CD14-positive monocyte (primary cell): ENCODE results near the gene SBF2. TPM values are rescaled to one million over a fixed set of nuclear protein-coding genes. Genes with fewer than 3 reads are reported as not detected.

Source experiments
- DNase-seq, 3 donors: peaks; one replicate each; pipeline ENCODE4 v3.0.0-alpha.2; 2011 to 2022
- H2AFZ ChIP-seq: 2 replicates; pipeline ENCODE4 v1.6.0; 2012; ENCODE audit warnings: mild to moderate bottlenecking, low read depth, low read length, inconsistent platforms; ENCODE audit not compliant: insufficient read depth, poor library complexity, severe bottlenecking
- H3K27ac ChIP-seq, 2 donors: 1 replicate in 1 of 2; 2 replicates in 1 of 2; pipeline ENCODE4 v1.5.1; 2012 to 2013; ENCODE audit warnings: low read length in 2 of 2, control low read depth in 1 of 2, inconsistent platforms in 1 of 2, low read depth in 1 of 2, mild to moderate bottlenecking in 1 of 2
- H3K27me3 ChIP-seq, 2 donors: one replicate each; pipeline versions ENCODE4 v1.6.0 to v1.6.1; 2011 to 2013; ENCODE audit warnings: low read length in 2 of 2; ENCODE audit not compliant: control insufficient read depth in 2 of 2, insufficient read depth in 2 of 2
- H3K36me3 ChIP-seq, 2 donors: replicated peaks in 1 of 2; 1 replicate in 1 of 2; 2 replicates in 1 of 2; pipeline versions ENCODE4 v1.5.1 to v1.6.1; 2012 to 2013; ENCODE audit warnings: low read length in 2 of 2, control low read depth in 1 of 2, inconsistent platforms in 1 of 2, mild to moderate bottlenecking in 1 of 2; ENCODE audit not compliant: insufficient read depth in 2 of 2, control insufficient read depth in 1 of 2
- H3K4me1 ChIP-seq, 2 donors: 1 replicate in 1 of 2; 2 replicates in 1 of 2; pipeline versions ENCODE4 v1.5.1 to v1.6.1; 2012 to 2013; ENCODE audit warnings: low read length in 2 of 2, control low read depth in 1 of 2, inconsistent platforms in 1 of 2, mild to moderate bottlenecking in 1 of 2, moderate library complexity in 1 of 2; ENCODE audit not compliant: insufficient read depth in 2 of 2, control insufficient read depth in 1 of 2
- H3K4me2 ChIP-seq: replicated peaks from 2 replicates; pipeline ENCODE3; 2012; ENCODE audit warnings: low read length, moderate library complexity, mild to moderate bottlenecking; ENCODE audit not compliant: poor library complexity, severe bottlenecking; ENCODE audit errors: extremely low read depth
- H3K4me3 ChIP-seq, 3 experiments: fragments of 200-600 bp in 1 of 3; sonication (generic) in 1 of 3; replicated peaks in 1 of 3; 1 replicate in 2 of 3; 2 replicates in 1 of 3; pipeline ENCODE4 v1.5.1; 2011 to 2013; ENCODE audit warnings: low read length in 3 of 3, mild to moderate bottlenecking in 3 of 3, control low read depth in 2 of 3, low read depth in 2 of 3, inconsistent platforms in 1 of 3, moderate library complexity in 1 of 3
- H3K79me2 ChIP-seq: 2 replicates; pipeline ENCODE4 v1.6.0; 2012; ENCODE audit warnings: mild to moderate bottlenecking, control low read depth, inconsistent platforms, low read length, moderate library complexity; ENCODE audit not compliant: insufficient read depth
- H3K9ac ChIP-seq: 2 replicates; pipeline ENCODE4 v1.6.0; 2017; ENCODE audit warnings: low read length, mild to moderate bottlenecking; ENCODE audit not compliant: insufficient read depth, poor library complexity, severe bottlenecking
- H3K9me3 ChIP-seq, 2 donors: replicated peaks in 1 of 2; 1 replicate in 1 of 2; 2 replicates in 1 of 2; pipeline versions ENCODE4 v1.5.1 to v1.6.1; 2012 to 2013; ENCODE audit warnings: low read length in 2 of 2, control low read depth in 1 of 2; ENCODE audit not compliant: control insufficient read depth in 1 of 2, insufficient read depth in 1 of 2
- H4K20me1 ChIP-seq: 2 replicates; pipeline ENCODE4 v1.6.0; 2012; ENCODE audit warnings: mild to moderate bottlenecking, low read length, control low read depth, moderate library complexity; ENCODE audit not compliant: insufficient read depth
- H3K27ac Mint-ChIP-seq, 7 donors: one replicate each; pipeline ENCODE4 v1.8.0; 2020; ENCODE audit warnings: mild to moderate bottlenecking in 7 of 7, mixed read lengths in 7 of 7, moderate library complexity in 6 of 7, inconsistent platforms in 2 of 7
- H3K27me3 Mint-ChIP-seq, 3 donors: one replicate each; pipeline ENCODE4 v1.8.0; 2021 to 2022; ENCODE audit warnings: low read depth in 3 of 3, mild to moderate bottlenecking in 3 of 3, mixed read lengths in 3 of 3, moderate library complexity in 3 of 3, inconsistent platforms in 1 of 3
- H3K36me3 Mint-ChIP-seq, 2 donors: one replicate each; pipeline ENCODE4 v1.8.0; 2020; ENCODE audit warnings: mixed read lengths in 2 of 2, inconsistent platforms in 1 of 2, mild to moderate bottlenecking in 1 of 2
- H3K4me1 Mint-ChIP-seq: one replicate; pipeline ENCODE4 v1.8.0; 2020; ENCODE audit warnings: mild to moderate bottlenecking, mixed read lengths
- H3K4me3 Mint-ChIP-seq, 2 donors: one replicate each; pipeline ENCODE4 v1.8.0; 2020; ENCODE audit warnings: mild to moderate bottlenecking in 2 of 2, mixed read lengths in 2 of 2, moderate library complexity in 1 of 2
- H3K9me3 Mint-ChIP-seq, 7 donors: one replicate each; pipeline ENCODE4 v1.8.0; 2020 to 2022; ENCODE audit warnings: mixed read lengths in 7 of 7, mild to moderate bottlenecking in 6 of 7, moderate library complexity in 6 of 7, inconsistent platforms in 2 of 7
- WGBS: methylation state at CpG from one replicate; pipeline ENCODE4 v1.1.5; 2013; ENCODE audit warnings: missing lambda C conversion rate; ENCODE audit not compliant: insufficient coverage; 5-methylcytosine and 5-hydroxymethylcytosine counted together
- intact Hi-C, 2 donors: fragments of 100-400 bp; cut with micrococcal nuclease; formaldehyde crosslinking; loops; one replicate each; pipeline versions ENCODE4 v1.15.0 to v1.15.1; 2023
- polyA plus RNA-seq, 3 donors: library from polyadenylated mRNA; depleted of rRNA in 1 of 3; unstranded in 2 of 3; stranded (reverse) in 1 of 3; fragments of 300-500 nt in 2 of 3; fragments of >200 nt in 1 of 3; fragmentation: Illumina TruSeq in 2 of 3; gene quantifications; 1 replicate in 2 of 3; 2 replicates in 1 of 3; pipeline ENCODE4 v1.2.3, GENCODE V29; 2012 to 2021
- TF ChIP-seq, protein P1 (sequence below): fragments of 200-600 bp; IDR thresholded peaks from one replicate; pipeline ENCODE4 v1.8.0; 2022; ENCODE audit warnings: antibody characterized with exemption, mild to moderate bottlenecking

SBF2 gene
- polyA plus RNA-seq, 3 donors, result 8.9 to 30.7 (median 16.4) TPM

DNA sequence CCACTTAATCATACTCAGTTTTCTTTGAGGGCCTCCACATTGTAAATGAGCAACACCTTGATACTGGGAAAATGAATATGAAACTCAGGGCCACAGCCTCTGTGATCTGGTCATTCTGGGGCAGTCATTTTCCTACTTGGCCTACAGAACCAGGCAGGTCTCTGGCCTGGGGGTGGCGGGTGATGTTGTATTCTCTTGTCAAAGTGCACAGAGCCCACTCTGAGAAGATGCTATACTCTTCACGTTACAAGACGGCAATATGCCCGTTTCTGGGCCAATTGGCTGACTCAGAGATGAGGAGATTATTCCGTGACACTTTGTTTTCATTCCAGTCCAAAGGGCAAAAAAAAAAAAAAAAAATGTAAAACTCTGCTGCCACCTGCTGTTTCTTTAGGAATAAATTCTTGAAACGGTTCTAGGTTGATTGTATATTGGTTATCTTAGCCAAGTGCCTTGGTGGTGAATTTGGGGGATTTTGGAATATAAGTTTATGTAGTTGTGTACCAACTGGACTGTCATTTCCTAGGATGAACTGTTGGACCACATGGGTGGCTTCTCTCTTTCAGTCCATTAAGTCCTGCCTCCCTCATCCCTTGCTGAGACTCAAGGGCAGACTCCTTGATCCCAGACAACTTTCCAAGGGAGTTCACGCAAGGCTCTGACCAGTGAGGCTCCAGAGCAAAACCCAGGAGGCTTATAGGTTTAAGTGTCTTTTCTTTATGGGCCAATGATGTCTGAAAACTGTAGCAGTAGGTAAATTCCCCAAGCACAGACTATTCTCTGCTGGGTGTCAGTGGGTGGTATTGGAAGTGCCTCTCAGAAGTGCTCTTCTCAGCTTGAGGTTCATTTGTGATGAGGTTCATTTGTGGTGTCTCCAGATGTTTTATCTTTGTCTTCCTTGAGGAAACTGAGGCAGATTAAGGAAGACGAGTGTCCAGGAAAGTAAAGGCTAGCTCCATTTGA lies 29.1 kb upstream of the SBF2 start:
- H2AFZ ChIP-seq, result no peak overlapping the region
- H3K27ac ChIP-seq, result no peak overlapping the region
- Mint-ChIP-seq H3K4me1 (peaks cover 27% of the 10 kb centered on the region), H3K9me3 (peaks cover 0 to 2% (median 0%) of the 10 kb centered on the region in 7 donors), H3K27me3 (peaks cover 0 to 7% (median 0%) of the 10 kb centered on the region in 3 donors), H3K27ac (peak overlapping the region in 4 of 7 donors; percentile 58 to 75 (median 67)), H3K36me3 (no peaks in the 10 kb centered on the region), H3K4me3 (no peak overlapping the region)
- intact Hi-C loops, result loop anchor here (5.0 to 10.0 kb wide), 4 partner anchors 111 to 566 kb away; no protein-coding TSS in a partner anchor
- H3K36me3 ChIP-seq, result no peaks in the 10 kb centered on the region
- peaks cover 20 to 23% of the 10 kb centered on the region in 2 donors for H3K4me1 ChIP-seq
- 23% methylated on average over 5 of the region's 8 CpGs for WGBS
- no peak overlapping the region for H3K9ac ChIP-seq
- TF ChIP-seq, protein P1, sequence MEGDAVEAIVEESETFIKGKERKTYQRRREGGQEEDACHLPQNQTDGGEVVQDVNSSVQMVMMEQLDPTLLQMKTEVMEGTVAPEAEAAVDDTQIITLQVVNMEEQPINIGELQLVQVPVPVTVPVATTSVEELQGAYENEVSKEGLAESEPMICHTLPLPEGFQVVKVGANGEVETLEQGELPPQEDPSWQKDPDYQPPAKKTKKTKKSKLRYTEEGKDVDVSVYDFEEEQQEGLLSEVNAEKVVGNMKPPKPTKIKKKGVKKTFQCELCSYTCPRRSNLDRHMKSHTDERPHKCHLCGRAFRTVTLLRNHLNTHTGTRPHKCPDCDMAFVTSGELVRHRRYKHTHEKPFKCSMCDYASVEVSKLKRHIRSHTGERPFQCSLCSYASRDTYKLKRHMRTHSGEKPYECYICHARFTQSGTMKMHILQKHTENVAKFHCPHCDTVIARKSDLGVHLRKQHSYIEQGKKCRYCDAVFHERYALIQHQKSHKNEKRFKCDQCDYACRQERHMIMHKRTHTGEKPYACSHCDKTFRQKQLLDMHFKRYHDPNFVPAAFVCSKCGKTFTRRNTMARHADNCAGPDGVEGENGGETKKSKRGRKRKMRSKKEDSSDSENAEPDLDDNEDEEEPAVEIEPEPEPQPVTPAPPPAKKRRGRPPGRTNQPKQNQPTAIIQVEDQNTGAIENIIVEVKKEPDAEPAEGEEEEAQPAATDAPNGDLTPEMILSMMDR, result peak; percentile 69
- DNase-seq, result peak; percentile 49 to 70 (median 68)
- H4K20me1 ChIP-seq, result no peaks in the 10 kb centered on the region
- H3K4me2 ChIP-seq, result no peak overlapping the region
- H3K79me2 ChIP-seq, result no peaks in the 10 kb centered on the region
- no peaks in the 10 kb centered on the region for H3K9me3 ChIP-seq
- no peak overlapping the region for H3K4me3 ChIP-seq
- no peaks in the 10 kb centered on the region for H3K27me3 ChIP-seq

DNA sequence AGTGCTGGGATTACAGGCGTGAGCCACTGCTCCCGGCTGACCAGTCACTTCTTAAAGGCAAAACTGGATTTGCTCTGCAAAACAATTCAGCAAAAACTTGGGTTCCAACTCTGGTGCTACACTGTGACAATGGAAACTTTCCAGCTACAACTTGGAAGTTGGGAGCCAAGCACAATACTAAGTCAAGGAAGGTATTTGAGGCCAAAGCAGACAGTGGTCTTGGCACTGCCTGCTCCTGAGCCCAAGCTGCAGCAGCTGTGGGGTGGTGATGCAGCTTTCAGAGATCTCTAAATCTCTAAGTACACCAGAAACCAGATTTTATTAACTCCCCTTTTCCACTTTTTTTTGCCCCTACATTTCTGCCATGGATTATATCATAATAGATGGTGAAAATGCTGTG lies 28.4 kb upstream of the SBF2 start:
- Histone ChIP-seq H3K4me1 (peaks cover 13 to 16% of the 10 kb centered on the region in 2 donors), H3K36me3 (no peaks in the 10 kb centered on the region), H3K27ac (no peak overlapping the region), H2AFZ (no peak overlapping the region), H3K4me3 (no peak overlapping the region), H3K79me2 (no peaks in the 10 kb centered on the region), H3K9ac (no peak overlapping the region), H4K20me1 (no peaks in the 10 kb centered on the region), H3K4me2 (no peak overlapping the region), H3K9me3 (no peaks in the 10 kb centered on the region), H3K27me3 (no peaks in the 10 kb centered on the region)
- 100% methylated on average over 2 of the region's 2 CpGs for WGBS
- H3K27ac Mint-ChIP-seq, result peak overlapping the region in 4 of 7 donors; percentile 31 to 75 (median 60)
- H3K4me1 Mint-ChIP-seq, result peaks cover 20% of the 10 kb centered on the region
- TF ChIP-seq, protein P1, result no peak
- peaks cover 0 to 7% (median 0%) of the 10 kb centered on the region in 3 donors for H3K27me3 Mint-ChIP-seq
- H3K4me3 Mint-ChIP-seq, result no peak overlapping the region
- H3K36me3 Mint-ChIP-seq, result no peaks in the 10 kb centered on the region
- intact Hi-C loops, result loop anchor here (5.0 to 10.0 kb wide), 4 partner anchors 110 to 565 kb away; no protein-coding TSS in a partner anchor
- H3K9me3 Mint-ChIP-seq, result peaks cover 0 to 2% (median 0%) of the 10 kb centered on the region in 7 donors
- DNase-seq, result no peak
